ENCODE measurements around the gene CILP.
A peak's percentile ranks its signal among the peaks of the same experiment; 100 is the strongest.

CILP gene

GRCh38 chr15:65219137-65219536 is 7.9 kb upstream of the CILP start:
- TF ChIP-seq, protein P1, sequence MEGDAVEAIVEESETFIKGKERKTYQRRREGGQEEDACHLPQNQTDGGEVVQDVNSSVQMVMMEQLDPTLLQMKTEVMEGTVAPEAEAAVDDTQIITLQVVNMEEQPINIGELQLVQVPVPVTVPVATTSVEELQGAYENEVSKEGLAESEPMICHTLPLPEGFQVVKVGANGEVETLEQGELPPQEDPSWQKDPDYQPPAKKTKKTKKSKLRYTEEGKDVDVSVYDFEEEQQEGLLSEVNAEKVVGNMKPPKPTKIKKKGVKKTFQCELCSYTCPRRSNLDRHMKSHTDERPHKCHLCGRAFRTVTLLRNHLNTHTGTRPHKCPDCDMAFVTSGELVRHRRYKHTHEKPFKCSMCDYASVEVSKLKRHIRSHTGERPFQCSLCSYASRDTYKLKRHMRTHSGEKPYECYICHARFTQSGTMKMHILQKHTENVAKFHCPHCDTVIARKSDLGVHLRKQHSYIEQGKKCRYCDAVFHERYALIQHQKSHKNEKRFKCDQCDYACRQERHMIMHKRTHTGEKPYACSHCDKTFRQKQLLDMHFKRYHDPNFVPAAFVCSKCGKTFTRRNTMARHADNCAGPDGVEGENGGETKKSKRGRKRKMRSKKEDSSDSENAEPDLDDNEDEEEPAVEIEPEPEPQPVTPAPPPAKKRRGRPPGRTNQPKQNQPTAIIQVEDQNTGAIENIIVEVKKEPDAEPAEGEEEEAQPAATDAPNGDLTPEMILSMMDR (IDR thresholded peaks at IDR 0.05; ENCODE audit: low read depth, low read length) = no peak
- no peak for DNase-seq (ENCODE audit: extremely low read depth, low read depth)

GRCh38 chr15:65217526-65218482 is 6.5 kb upstream of the CILP start:
- no peak for DNase-seq (ENCODE audit: extremely low read depth, low read depth)
- TF ChIP-seq, protein P1 (IDR thresholded peaks at IDR 0.05; ENCODE audit: low read depth, low read length) = no peak

- TF ChIP-seq, protein P1 (IDR thresholded peaks at IDR 0.05; ENCODE audit: low read depth, low read length) = no peak
- DNase-seq (ENCODE audit: extremely low read depth, low read depth) = no peak
These were observed 4.2 kb upstream of the CILP start for GRCh38 chr15:65215496-65215895.

DNA sequence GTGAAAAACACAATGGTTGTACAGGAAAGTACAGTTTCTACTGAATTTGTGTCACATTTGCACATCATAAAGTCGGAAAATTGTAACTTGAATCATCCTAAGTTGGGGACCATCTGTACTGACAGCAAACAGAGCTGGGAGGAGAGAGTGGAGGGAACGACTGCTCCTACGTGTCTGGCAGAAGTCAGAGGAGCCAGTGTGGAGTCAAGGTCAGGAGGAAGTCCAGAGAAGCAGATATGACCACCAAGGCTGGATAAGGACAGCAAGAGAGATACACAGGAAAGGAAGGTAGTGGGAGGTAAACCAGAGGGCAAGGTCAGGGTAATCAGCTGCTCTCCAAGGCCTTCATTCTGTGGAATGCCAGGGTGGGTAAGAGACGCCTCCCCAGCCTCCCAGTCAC is 2.7 kb upstream of the CILP start:
- DNase-seq (ENCODE audit: extremely low read depth, low read depth) = no peak

DNA sequence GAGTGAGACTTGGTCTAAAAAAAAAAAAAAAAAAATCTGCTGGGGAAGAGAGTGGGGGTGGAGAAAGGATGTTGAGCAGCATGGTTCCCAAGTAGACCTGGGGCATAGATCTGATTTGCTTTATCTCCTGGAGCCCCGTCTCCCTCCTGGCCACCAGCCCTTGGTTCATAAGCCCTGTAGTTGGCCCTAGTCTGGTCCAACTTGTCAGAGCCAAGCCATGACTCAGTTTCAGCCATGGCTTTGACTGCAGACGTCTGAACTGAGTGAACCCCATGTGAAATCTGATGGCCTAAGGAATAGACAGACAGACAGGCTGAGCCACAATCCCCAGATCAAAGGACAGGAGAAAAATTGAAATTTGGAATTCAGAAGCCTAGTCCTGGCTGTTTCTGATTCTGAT is 2.0 kb upstream of the CILP start:
- TF ChIP-seq, protein P1 (IDR thresholded peaks at IDR 0.05; ENCODE audit: low read depth, low read length) = no peak
- DNase-seq (ENCODE audit: extremely low read depth, low read depth) = no peak

More for the DNA sequence above, 2.7 kb upstream of the CILP start:
- TF ChIP-seq, protein P1 (IDR thresholded peaks at IDR 0.05; ENCODE audit: low read depth, low read length) = no peak

- DNase-seq (ENCODE audit: extremely low read depth, low read depth) = no peak
- TF ChIP-seq, protein P1 (IDR thresholded peaks at IDR 0.05; ENCODE audit: low read depth, low read length) = peak; percentile 28
These were observed 824 bp upstream of the CILP start for GRCh38 chr15:65212097-65212496.

DNA sequence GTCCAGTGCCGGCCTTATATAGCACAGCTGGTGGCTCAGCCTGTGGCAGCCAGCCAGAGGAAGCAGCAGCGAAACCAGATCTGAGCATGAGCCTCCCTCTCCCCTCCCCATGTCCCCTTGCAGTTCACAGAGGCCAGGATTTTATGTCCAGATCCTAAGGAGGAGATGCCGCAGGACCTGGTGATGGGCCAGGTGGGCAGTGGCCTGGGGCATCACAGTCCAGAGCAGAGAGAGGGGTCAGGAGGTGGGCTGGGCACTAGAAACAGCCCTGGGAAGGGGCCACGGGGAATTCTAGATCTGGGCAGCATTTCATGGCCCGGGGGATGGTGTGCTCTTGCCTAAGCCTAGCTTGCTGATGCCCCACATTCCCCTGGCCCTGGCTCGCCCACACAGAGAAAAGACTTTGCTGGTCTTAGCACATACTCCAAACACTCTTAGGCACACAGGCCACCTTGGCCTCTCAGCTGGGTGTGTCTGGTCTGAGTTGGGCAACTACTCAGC is 259 bp upstream of the CILP start:
- DNase-seq (ENCODE audit: extremely low read depth, low read depth) = no peak

More for the DNA sequence above, 259 bp upstream of the CILP start:
- TF ChIP-seq, protein P1 (IDR thresholded peaks at IDR 0.05; ENCODE audit: low read depth, low read length) = no peak

All from AG09319 (cell line).